HPDE6-E6E7 (cell line): ENCODE data around the gene CUL3.

Experiments used
- DNase-seq: peaks from one replicate; pipeline ENCODE4 v3.0.0; 2011; ENCODE audit warnings: missing footprints; ENCODE audit errors: extremely low spot score

CUL3 gene

DNA sequence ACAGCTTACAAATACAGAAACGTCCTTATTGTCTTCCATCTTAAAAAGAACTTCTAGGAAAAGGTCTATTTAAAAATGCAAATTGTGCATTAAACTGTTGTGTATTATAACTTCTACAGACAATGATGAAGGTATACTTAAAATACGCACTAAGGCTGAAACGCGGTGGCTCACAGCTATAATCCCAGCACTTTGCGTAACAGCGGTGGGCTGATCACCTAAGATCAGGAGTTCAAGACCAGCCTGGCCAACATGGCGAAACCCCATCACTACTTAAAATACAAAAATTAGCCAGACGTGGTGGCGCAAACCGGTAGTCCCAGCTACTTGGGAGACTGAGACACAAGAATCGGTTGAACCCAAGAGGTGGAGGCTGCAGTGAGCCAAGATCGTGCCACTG is 4.9 kb downstream of the CUL3 start:
- no peak for DNase-seq

DNA sequence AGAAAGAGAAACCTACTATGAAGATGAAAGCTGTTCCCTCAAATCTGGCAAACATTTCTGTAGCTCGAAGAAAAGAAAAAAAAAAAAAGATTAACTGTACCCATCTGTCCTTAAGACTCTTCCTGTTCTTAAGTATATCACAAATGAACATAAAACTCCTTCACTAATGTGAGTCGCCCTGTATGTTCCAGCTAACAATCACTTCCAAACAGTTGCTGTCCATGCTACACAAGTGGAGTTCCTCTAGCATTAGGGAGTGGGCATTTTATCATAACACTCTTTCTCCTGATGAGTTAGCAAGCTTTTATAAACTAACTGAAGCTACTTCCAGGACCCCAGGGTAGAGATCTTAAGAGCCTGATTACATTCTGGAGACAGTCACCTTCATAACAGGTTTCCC is 5.8 kb downstream of the CUL3 start:
- DNase-seq = no peak

DNA sequence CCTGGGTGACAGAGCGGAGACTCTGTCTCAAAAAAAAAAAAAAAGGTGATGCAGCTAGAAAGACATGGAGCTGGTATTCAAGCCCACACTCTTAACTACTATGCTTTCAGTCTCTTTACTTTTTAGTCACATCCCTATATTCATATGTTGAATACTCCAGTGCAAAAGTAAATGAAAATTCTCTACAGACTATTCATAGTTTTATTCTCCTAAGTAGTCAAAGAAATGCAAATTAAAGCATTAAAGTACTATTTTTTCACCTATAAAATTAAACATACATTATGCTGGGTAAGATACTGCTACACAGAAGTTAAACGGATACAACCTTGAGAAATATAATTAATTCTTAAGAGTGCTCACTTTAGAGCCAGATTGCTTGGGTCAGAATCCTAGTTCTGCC is 7.6 kb downstream of the CUL3 start:
- DNase-seq = no peak

DNA sequence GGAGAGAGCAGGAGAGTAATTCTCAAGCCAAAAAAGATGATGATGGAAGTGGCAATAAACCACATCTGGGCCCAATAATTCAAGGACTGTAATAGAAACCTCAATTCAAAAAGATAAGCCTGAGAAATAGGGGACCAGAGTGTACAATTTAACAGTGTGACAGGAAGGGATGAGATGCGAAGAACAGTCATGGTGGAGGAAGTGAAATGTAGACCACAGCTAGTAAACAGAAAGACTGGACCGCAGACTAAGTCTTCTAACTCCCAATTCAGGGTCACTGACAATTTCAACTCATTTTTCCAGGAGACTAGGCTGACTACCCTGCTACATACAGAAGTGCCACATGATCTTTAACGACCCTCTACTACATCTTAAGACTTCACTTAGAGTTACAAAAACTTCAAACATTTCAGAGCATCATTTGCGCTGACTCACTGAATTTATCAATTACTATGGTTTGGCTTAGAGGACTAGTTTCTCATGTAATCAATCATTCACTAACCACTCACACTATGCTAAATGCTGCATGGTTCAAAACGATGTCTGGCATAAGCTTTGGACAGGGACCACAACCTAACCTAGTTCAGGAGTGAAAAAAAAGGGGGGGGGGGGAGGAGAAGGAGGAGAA is 9.0 kb downstream of the CUL3 start:
- DNase-seq = no peak

DNA sequence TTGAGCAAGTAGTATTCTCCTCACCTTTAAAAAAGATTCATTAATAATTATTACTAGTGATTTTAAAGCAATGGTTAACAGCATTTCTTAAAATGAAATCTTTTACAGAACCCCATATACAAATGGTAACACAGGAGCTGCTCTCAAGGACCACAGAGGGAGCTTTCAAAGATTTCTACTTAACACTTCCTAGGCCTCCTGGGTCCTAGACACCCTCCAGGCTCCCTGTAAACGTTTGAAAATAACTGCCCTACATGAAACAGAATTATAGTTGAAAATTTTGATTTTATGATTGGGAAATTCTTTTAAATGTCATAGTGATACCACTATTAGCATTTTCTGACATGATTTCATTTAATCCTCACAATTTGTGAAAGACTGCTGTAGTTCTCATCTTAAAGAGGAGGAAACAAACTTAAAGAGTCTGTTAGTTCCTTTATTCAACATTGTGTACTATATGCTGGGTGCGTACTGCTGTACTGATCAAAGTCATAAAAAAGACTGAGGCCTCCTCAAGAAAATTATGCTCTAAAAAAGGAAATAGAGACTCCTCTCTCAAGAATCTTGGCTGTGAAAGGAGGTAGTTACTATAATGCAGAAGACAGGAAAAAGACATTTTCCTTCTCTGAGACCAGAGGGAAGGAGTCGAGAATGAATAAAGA is 10.6 kb downstream of the CUL3 start:
- no peak for DNase-seq

DNA sequence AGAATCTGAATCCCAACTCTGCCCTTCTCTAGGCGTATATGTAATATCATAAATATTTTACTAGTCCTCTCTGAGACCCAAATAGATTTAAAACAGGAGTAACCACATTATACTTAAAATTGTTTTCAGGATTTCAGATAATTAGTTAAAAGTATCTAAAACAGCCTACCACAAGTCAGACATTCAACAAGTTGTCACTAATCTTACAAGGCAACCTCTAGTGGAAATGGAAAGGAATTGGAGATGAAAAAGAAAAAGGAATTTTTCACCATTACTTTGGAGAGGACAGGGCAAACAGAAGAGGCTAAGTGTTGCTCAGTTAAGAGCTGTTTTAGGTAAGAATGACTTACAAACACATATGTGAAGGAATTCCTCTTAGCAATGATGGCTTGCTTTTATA is 11.4 kb downstream of the CUL3 start:
- no peak for DNase-seq

DNA sequence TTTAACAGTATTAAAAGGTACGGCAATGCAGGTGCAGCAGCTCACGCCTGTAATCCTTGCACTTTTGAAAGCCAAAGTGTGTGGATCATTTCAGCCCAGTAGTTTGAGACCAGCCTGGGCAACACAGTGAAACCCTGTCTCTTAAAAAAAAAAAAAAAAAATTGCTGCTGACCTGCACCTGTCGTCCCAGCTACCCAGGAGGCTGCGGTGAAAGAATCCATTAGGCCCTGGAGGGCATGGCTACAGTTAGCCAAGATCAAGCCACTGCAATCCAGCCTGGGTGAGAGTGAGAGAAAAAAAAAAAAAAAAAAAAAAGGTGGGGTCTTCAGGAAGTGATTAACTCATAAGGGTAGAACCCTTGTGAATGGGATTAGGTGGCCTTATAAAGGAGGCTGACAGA is 12.8 kb downstream of the CUL3 start:
- no peak for DNase-seq

DNA sequence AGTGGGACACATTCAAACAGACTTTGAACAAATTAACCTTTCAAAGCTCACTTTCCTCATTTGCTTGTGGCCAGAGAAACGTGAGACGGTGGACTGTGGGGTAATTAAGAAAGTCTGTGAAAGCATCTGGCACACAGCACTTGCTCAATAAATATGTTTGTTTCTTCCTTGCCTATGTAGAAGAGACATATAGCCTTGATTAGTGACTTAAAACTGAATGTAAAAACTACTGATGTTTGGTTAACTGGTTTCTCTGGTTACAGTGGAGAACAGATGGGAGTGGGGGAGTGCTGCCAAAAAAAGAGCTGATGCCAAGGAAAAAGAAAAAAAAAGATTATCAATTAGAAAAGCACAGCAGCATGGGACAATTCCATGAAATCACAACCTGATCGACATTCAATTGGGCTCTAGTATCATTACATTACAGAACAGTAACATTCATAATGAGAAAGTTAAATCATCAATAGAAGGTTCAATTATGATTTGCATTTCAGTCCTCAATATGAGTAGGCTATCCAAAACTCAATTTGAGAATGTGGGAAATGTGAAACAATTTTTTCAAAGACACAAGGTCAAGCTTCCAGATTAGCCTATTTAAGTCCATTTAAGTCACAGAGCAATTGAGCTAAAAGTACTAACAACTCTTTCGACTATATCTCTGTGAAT is 14.7 kb downstream of the CUL3 start:
- no peak for DNase-seq

DNA sequence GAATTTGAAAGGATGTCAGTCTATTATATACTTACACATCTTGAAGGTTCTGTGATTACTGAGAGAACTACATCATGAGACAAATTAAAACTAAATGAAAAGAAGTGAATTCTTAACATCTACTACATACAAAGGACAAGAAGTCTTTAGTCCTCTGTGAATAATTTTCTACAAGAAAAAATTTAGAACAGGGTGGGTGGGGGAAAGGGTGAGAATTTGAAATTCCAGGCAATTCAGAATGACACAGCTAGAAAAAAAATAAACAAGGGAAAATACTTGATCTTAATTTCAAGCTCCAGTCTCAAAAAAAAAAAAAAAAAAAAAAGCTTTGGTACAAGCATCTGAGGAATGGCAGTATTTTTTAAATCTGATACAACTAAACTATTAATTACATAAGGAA is 15.5 kb downstream of the CUL3 start:
- no peak for DNase-seq

DNA sequence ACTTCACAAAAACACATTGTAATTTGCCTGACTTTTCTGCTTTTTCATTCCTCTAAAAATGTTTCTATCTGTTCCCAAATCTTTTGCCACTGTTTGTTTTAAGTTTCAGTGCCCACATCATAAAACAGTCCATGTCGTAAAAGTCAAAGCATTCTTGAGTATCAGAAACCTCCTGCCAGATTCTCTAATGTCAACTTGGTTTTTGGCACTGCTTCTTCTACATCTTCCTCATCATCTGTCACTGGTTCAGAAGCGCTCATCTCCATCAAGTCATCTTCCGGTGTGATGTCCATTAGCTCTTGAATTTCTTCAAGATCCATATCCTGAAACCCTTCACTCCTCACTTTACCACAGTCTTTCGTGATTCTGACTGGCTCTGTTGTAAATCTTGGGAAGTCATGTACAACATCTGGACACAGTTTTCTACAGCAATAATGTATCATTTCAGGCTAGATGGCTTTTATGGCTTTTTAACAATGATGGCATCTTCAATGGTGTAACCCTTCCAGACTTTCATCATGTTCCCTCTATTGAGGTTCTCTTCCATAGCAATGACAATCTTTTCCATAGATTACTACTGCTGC is 19.6 kb downstream of the CUL3 start:
- no peak for DNase-seq

DNA sequence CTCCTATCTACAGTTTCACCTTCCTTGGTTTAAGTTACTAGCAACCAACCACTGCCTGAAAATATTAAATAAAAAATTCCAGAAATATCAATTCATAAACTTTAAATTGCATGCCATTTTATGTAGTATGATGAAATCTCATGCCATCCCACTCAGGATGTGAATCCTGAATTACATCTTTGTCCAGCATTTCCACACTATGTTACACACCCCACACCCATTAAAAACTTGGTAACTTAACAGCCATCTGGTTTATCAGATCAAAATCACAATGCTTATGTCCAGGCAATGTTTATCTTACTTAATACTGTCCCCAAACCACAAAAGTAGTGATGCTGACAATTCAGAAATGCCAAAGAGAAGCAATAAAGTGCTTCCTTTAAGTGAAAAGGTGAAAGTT is 21.6 kb downstream of the CUL3 start:
- no peak for DNase-seq

DNA sequence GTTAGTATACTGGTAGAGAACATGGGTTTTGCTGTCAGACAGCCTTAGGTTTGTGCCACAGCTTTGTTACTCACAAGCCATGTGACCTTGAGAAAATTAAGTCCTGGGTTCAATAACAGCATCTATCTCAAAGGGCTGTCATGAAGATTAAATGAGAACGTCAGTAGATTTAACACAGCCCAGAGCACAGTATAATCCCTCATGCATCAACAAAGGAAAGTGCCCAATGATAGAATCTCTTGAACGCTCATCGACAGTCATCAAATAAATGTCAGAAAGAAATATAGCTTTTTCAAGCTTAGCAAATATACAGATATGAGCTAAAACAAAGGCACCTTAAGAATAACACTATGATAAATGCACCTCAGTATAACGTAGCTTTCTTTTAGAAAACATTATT is 22.3 kb downstream of the CUL3 start:
- DNase-seq = no peak

DNA sequence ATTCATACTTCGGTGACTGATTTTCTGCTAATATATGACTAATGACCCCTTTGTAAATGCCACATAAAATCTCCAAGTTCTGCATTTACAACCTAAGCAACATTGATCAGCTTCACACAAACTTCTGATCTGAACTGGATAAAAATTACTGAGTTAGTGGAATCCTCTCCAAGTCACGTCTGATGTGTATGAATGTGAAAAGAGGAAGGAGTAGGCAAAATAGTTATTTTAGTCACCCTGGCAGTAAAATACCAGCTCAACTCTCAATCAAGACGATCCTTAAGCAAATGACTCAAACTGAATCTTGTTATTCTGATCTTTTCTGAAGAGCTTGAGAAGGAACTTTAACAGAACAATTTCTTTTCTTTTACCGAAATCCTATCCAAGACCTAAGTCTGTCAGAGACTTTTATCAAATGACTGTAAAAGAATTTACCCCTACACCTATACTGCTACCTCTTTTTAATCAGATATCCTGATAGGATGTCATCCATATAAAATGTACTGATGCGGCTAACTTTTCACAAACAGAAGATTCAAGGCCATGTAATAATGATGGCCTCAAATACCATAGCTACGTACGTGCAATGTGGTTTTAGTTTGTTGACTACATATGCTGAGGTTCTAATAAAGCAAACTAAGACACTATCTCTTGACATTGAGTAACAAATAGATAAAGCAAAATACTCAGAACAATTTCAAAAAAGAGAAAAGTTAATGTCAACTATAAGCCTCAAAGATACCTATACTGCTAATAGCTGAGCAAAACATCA is 23.7 kb downstream of the CUL3 start:
- no peak for DNase-seq

DNA sequence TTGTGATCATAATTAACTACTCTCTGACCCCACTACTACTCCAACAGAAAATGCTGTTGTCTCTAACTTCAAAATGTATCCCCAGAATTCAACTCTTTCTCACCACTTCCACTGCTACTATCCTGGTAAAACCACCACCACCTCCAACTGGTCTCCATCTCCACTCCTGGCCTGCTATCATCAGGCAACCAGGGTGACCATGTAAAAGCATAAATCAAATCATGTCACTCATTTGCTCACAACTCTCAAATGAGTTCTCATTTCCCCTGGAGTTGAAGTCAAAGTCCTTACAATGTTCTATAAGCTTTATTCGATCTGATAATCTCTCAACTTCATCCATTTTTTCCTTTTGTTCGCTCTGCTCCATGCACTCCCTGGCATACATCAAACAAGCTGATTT is 24.6 kb downstream of the CUL3 start:
- DNase-seq = no peak

DNA sequence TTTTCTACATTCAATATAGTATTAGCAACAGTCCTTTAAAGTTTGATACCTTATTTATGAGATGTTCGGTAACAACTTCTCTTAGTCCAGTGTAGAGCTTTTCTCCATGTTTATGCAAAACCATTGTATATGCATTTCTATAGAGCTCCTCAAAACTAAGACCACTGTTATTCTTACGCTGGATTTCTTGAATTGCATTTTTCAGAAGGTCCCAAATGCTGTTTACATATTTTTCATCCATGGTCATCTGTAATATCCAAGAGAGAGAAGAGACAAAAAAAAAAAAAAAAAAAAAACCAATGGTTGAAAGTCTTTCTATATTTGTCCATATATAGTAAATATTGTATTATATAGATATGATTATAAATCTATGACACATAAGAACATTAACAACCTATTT is 27.6 kb downstream of the CUL3 start:
- no peak for DNase-seq

DNA sequence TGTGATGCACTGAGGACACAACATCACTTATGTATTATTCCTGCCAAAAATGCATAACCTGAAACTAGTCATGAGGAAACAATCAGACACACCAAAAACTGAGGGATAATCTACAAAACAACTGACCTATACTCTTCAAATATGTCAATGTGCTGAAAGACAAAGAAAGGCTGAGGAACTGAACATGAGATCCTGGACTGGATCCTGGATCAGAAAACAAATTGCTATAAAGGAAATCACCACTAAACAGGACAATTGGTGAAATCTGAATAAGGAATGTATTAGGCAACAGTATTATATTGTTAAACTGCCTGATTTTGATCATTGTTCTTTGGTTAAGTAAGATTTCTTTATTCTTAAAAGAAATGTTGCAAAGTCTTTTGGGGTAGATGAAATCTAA is 28.8 kb downstream of the CUL3 start:
- no peak for DNase-seq

DNA sequence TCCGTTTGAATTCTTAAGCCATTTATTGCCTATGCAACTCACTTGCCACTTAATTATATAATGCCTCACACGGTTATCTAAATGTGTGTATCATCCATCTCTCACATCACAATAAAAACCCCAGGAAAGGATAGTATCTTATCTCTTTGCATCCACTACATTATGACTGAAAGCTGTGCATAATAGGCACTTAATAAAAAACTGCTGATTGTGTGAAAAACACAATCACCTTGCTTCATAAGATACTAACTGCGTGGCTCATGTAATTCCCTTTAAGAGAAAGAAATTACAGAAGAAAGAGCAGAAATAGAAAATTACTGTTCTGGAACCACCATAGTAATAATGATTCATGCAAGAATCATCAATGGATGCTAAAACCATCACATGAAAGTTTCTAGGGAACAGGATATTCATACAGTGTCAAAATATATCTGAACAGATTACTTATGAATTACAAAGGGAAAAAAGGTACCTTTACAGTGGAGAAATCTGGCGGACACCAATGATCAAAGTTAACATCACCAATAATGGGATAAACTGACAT is 29.3 kb downstream of the CUL3 start:
- DNase-seq = no peak

DNA sequence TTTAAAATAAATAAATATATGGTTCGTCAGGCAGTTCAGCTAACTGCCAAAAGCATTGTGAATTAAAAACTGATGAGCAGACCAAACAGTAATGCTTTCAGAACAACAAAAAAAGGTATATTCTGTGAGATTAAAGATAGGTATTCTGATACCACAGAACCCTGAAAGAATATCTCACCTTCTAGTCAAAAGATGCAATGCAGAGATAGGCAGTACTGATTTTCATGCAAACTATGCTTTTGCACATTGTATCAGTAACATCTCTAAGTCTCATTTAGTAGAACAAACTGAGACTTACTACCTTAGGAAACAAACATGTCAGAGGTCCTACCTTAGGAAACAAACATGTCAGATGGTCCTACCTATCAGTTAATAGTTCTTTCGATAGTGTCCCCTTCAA is 32.4 kb downstream of the CUL3 start:
- DNase-seq = no peak

DNA sequence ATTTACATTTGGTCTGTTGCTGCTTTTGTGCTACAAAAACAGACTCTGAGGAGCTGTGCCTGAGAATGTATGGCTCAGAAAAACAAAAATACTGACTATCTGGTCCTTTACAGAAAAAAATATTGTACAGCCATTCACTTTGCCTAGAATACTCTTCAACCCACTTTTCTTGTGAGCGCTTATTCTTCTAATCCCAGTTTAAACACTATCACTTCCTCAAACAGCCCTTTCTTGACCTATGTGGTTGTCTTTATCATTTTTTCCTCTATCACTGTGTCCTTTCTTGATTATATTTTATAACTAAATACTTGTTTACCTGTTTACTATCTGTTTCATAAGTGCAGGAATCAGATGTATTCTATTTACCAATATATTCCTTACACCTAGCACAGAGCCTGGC is 33.5 kb downstream of the CUL3 start:
- DNase-seq = no peak

DNA sequence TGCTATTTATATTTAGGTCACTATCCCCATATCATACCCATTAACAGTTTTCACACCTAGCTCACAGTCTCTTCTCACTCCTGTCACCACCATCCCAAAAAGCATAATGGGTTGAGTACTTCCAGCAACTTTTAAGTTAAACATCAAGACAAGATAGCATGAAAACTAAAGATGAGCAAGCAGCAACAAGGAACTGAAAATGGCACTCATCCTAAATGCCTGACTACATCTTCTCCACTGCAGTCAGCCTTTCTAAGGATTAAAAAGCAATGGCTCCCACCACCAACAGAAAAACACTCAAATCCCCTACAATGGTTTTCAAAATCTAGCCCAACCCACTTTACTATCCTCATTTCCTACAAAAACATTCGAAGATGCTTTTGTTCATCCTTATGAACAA is 38.2 kb downstream of the CUL3 start:
- DNase-seq = no peak

DNA sequence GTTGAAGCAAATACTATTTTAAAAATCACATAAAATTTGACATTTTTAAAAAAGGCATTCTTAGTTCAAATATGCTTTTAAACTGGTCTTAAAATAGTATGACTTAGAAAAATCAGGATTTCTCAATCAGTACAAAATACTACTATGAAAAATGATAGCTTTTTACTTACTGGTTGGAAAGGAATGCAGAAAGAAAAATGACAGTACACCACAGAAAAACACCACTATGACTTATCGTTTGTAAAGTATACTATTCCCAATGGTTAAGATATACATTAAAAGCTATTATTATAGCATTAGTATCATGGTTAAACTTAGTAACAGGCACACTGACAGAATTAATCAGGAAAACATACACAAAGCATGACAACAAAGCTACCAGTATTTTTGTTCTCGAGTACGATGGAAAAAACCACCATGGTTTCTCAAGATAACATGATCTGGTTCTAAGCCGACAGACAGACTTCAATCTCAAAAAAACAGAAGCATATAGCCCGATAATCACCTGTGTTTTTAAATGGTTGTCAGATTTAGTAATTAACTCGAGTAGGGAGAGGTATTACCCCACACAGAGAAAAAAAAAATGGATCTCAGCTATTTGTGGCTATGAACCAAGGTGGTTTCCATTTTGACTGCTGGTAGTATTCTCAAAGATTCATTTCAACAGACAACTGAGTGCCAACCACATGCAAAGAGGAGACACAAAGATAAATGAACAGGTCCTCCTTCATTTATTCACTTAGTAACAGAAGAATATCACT is 39.1 kb downstream of the CUL3 start:
- no peak for DNase-seq
